Mesenchymal stem cell (in vitro differentiated cells and primary cell): ENCODE results near the gene KIFC3.
A peak's percentile ranks its signal among the peaks of the same experiment; 100 is the strongest.

Source experiments
- DNase-seq: peaks from one replicate; pipeline ENCODE4 v3.0.0-alpha.2; 2013
- H2AFZ ChIP-seq: one replicate; pipeline ENCODE4 v1.6.1; 2013; ENCODE audit warnings: low read depth, mild to moderate bottlenecking, control low read depth, inconsistent platforms, low read length, moderate library complexity
- H2AK5ac ChIP-seq: 2 replicates; pipeline ENCODE4 v1.6.1; 2013; ENCODE audit warnings: low read length, moderate library complexity, mild to moderate bottlenecking, inconsistent platforms; ENCODE audit not compliant: severe bottlenecking
- H2BK120ac ChIP-seq: one replicate; pipeline ENCODE4 v1.6.1; 2013; ENCODE audit warnings: low read depth, mild to moderate bottlenecking, inconsistent platforms, low read length, moderate library complexity
- H2BK12ac ChIP-seq, 2 experiments: one replicate each; pipeline ENCODE4 v1.6.1; 2013; ENCODE audit warnings: inconsistent platforms in 2 of 2, low read length in 2 of 2, mild to moderate bottlenecking in 2 of 2, moderate library complexity in 2 of 2, control low read depth in 1 of 2
- H2BK15ac ChIP-seq: one replicate; pipeline ENCODE4 v1.6.1; 2013; ENCODE audit warnings: mild to moderate bottlenecking, low read depth, inconsistent platforms; ENCODE audit not compliant: poor library complexity, severe bottlenecking
- H2BK5ac ChIP-seq: 2 replicates; pipeline ENCODE4 v1.6.1; 2013; ENCODE audit warnings: low read depth, mild to moderate bottlenecking, low read length, control low read depth, inconsistent platforms; ENCODE audit not compliant: poor library complexity, severe bottlenecking
- H3K14ac ChIP-seq, 2 experiments: one replicate each; pipeline ENCODE4 v1.6.1; 2013; ENCODE audit warnings: inconsistent platforms in 2 of 2, low read length in 2 of 2, control low read depth in 1 of 2, mild to moderate bottlenecking in 1 of 2, moderate library complexity in 1 of 2
- H3K18ac ChIP-seq, 2 experiments: one replicate each; pipeline ENCODE4 v1.6.1; 2013; ENCODE audit warnings: inconsistent platforms in 2 of 2, low read length in 2 of 2, control low read depth in 1 of 2, low read depth in 1 of 2, mild to moderate bottlenecking in 1 of 2
- H3K23ac ChIP-seq, 2 experiments: one replicate each; pipeline ENCODE4 v1.6.1; 2013; ENCODE audit warnings: inconsistent platforms in 2 of 2, low read length in 2 of 2, mild to moderate bottlenecking in 2 of 2, moderate library complexity in 2 of 2, control low read depth in 1 of 2
- H3K27ac ChIP-seq: 2 replicates; pipeline ENCODE4 v1.5.1; 2013; ENCODE audit warnings: mild to moderate bottlenecking, moderate library complexity, low read length, control low read depth, inconsistent platforms; ENCODE audit not compliant: poor library complexity, severe bottlenecking
- H3K27me3 ChIP-seq, 2 experiments: 2 replicates each; pipeline versions ENCODE4 v1.6.1 to v1.7.0; 2013; ENCODE audit warnings: low read length in 2 of 2, mild to moderate bottlenecking in 2 of 2, moderate library complexity in 2 of 2, control low read depth in 1 of 2, inconsistent platforms in 1 of 2; ENCODE audit not compliant: control insufficient read depth in 1 of 2, insufficient read depth in 1 of 2
- H3K36me3 ChIP-seq, 2 experiments: 2 replicates each; pipeline versions ENCODE4 v1.6.1 to v1.7.0; 2013; ENCODE audit warnings: low read length in 2 of 2, control low read depth in 1 of 2, inconsistent platforms in 1 of 2, low read depth in 1 of 2, mild to moderate bottlenecking in 1 of 2; ENCODE audit not compliant: insufficient read depth in 2 of 2, control insufficient read depth in 1 of 2
- H3K4ac ChIP-seq, 2 experiments: one replicate each; pipeline ENCODE4 v1.6.1; 2013; ENCODE audit warnings: inconsistent platforms in 2 of 2, low read length in 2 of 2, mild to moderate bottlenecking in 2 of 2, moderate library complexity in 2 of 2, control low read depth in 1 of 2, low read depth in 1 of 2
- H3K4me1 ChIP-seq: 2 replicates; pipeline ENCODE4 v1.6.1; 2013; ENCODE audit warnings: low read depth, low read length, control low read depth; ENCODE audit not compliant: control insufficient read depth, insufficient read depth
- H3K4me2 ChIP-seq: 2 replicates; pipeline ENCODE4 v1.6.1; 2013; ENCODE audit warnings: low read length, mild to moderate bottlenecking, inconsistent platforms; ENCODE audit not compliant: poor library complexity, severe bottlenecking
- H3K4me3 ChIP-seq, 2 experiments: 2 replicates each; pipeline versions ENCODE4 v1.5.1 to v1.7.0; 2013; ENCODE audit warnings: low read length in 2 of 2, mild to moderate bottlenecking in 2 of 2, control low read depth in 1 of 2, low read depth in 1 of 2; ENCODE audit not compliant: insufficient read depth in 1 of 2
- H3K79me1 ChIP-seq: replicated peaks from 2 replicates; pipeline ENCODE4 v1.6.1; 2013; ENCODE audit warnings: mild to moderate bottlenecking, control low read depth, low read length, inconsistent platforms; ENCODE audit not compliant: poor library complexity, severe bottlenecking
- H3K9ac ChIP-seq: 2 replicates; pipeline ENCODE4 v1.7.0; 2013; ENCODE audit warnings: mild to moderate bottlenecking, low read length, moderate library complexity
- H3K9me3 ChIP-seq: 2 replicates; pipeline ENCODE4 v1.7.0; 2013; ENCODE audit warnings: mild to moderate bottlenecking, low read length; ENCODE audit not compliant: control insufficient read depth
- H4K8ac ChIP-seq: one replicate; pipeline ENCODE4 v1.6.1; 2013; ENCODE audit warnings: inconsistent platforms, mild to moderate bottlenecking, low read length, moderate library complexity
- H4K91ac ChIP-seq: one replicate; pipeline ENCODE4 v1.6.1; 2013; ENCODE audit warnings: mild to moderate bottlenecking, low read length, inconsistent platforms
- WGBS: methylation state at CpG from one replicate; pipeline ENCODE4 v1.1.7; 2013; ENCODE audit warnings: mixed read lengths; 5-methylcytosine and 5-hydroxymethylcytosine counted together

KIFC3 gene

DNA sequence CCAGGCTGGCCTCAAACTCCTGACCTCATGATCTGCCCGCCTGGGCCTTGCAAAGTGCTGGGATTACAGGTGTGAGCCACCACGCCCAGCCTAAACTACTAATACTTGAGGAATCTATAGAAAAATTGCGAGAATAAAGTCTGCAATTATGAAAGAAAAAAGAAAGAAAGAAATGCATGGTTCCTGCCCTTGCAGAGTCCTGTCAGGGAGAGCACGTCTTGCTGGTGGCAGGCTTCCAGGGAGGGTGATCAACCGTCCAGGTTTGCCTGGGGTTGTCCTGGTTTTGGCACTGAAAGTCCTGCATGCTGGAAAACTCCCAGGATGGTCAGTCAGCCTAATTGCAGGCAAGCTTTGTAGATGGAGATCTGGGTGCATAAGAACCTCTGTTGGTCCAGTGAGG is 21.5 kb upstream of the KIFC3 start:
- Histone ChIP-seq H3K9ac (no peak overlapping the region), H3K4me3 (no peak overlapping the region), H3K27me3 (peaks cover 0 to 56% of the 10 kb centered on the region in 2 experiments), H3K4me1 (peaks cover 23% of the 10 kb centered on the region), H2BK15ac (no peak overlapping the region), H4K91ac (no peak overlapping the region), H3K14ac (no peak overlapping the region), H3K23ac (no peak overlapping the region), H2AFZ (no peak overlapping the region), H3K4me2 (no peak overlapping the region), H2BK12ac (no peak overlapping the region), H2BK5ac (no peak overlapping the region), H4K8ac (no peak overlapping the region), H2BK120ac (no peak overlapping the region), H3K4ac (no peak overlapping the region), H3K27ac (no peak overlapping the region), H3K79me1 (peaks cover 13% of the 10 kb centered on the region), H2AK5ac (no peak overlapping the region), H3K9me3 (no peaks in the 10 kb centered on the region), H3K36me3 (peaks cover 0 to 5% of the 10 kb centered on the region in 2 experiments), H3K18ac (no peak overlapping the region)
- WGBS: 76% methylated on average over 3 of the region's 5 CpGs
- DNase-seq: no peak

DNA sequence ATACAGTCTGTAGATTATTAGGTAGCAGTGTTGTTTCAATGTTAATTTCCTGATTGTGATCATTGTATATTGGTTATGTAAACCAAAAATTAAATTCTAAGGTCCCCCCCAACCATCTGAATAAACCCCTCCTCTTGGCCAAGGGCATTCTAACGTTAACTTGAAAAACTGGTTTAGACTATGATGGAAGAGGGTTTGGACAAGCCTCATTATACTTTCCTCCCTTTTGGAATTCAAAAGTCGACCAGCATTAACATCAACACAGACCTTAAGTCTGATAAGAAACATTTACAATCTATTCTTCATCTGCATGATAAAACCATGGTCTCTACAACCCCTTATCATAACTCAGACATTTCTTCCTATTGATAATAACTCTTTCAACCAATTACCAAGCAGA is 20.6 kb upstream of the KIFC3 start:
- Histone ChIP-seq H4K8ac (no peak overlapping the region), H3K4me1 (peaks cover 20% of the 10 kb centered on the region), H3K18ac (no peak overlapping the region), H2AK5ac (no peak overlapping the region), H2BK15ac (no peak overlapping the region), H3K4ac (no peak overlapping the region), H3K4me3 (no peak overlapping the region), H2BK5ac (no peak overlapping the region), H3K9me3 (no peaks in the 10 kb centered on the region), H2AFZ (no peak overlapping the region), H3K23ac (no peak overlapping the region), H3K79me1 (peaks cover 6% of the 10 kb centered on the region), H4K91ac (no peak overlapping the region), H2BK120ac (no peak overlapping the region), H3K9ac (no peak overlapping the region), H3K36me3 (no peaks in the 10 kb centered on the region), H2BK12ac (no peak overlapping the region), H3K4me2 (no peak overlapping the region), H3K27me3 (peaks cover 0 to 51% of the 10 kb centered on the region in 2 experiments), H3K27ac (no peak overlapping the region), H3K14ac (no peak overlapping the region)
- DNase-seq: no peak
- 88% methylated on average over 2 of the region's 2 CpGs for WGBS

DNA sequence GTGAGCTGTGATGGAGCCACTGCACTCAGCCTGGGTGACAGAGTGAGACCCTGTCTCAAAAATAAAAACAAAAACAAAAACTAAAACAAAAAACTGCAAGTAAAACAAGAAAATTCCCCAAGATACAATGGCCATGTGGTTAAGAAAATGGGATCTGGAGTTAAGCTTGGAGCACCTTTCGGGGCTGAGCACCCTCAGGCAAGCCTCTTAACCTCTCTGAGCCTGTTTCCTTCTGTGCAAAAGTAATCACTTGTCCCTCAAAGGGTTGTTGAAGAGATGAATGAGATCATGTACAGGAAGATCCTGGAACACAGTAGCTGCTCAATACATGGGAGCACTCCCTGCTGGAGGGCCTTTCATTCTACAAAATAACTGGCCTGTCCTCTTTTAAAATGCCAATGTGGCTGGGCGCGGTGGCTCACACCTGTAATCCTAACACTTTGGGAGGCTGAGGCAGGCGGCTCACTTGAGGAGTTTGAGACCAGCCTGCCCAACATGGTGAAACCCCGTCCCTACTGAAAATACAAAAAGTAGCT is 19.8 kb upstream of the KIFC3 start:
- H2BK5ac ChIP-seq: no peak overlapping the region

DNA sequence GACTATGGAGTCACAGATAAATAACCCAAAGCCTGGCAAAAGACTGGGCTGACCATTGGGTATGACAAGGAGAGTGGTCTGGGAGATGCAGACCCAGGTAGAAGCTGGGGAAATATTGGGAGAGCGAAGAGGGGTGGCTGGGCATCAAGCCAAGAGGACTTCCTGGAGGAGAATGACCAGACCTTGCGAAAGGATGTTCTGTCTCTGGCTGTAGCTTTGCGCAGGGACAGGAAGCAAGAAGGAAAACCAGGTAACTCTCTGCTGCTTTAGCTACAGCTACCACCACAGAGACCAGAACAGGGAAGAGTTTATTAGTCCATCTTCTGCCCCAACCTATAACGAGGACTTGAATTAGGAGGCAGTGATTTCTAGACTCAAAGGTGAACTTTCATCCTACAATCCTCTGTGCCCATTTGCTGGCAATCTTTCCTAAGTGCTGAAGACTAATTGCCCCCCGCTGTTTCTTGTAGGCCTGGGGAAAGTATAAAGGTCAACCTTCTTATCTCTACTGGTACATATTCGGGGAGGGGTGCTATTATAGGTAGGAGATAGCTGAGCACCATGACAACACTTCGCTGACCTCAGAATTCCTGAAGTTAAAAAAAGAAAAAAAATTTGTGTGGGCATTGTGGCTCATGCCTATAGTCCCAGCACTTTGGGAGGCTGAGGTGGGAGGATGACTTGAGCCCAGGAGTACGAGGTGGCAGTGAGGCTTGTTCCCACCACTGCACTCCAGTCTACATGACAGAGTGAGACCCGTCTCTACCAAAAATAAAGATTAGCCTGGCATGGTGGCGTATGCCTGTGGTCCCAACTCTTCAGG is 19.1 kb upstream of the KIFC3 start:
- Histone ChIP-seq H3K9me3 (no peaks in the 10 kb centered on the region), H2BK12ac (no peak overlapping the region), H2BK15ac (no peak overlapping the region), H3K4me2 (no peak overlapping the region), H3K14ac (no peak overlapping the region), H3K18ac (no peak overlapping the region), H3K9ac (no peak overlapping the region), H4K91ac (no peak overlapping the region), H3K79me1 (peaks cover 1% of the 10 kb centered on the region), H4K8ac (no peak overlapping the region), H3K36me3 (no peaks in the 10 kb centered on the region), H2AK5ac (peak overlapping the region; percentile 61), H2BK120ac (no peak overlapping the region), H3K27me3 (peaks cover 0 to 36% of the 10 kb centered on the region in 2 experiments), H3K4me1 (peaks cover 16% of the 10 kb centered on the region), H3K4me3 (no peak overlapping the region), H3K23ac (no peak overlapping the region), H2AFZ (no peak overlapping the region), H3K27ac (no peak overlapping the region), H3K4ac (no peak overlapping the region), H2BK5ac (no peak overlapping the region)
- DNase-seq: no peak
- 81% methylated on average over 8 of the region's 10 CpGs for WGBS

More for the DNA sequence above, 19.8 kb upstream of the KIFC3 start:
- Histone ChIP-seq H4K91ac (no peak overlapping the region), H3K4me3 (no peak overlapping the region), H3K27ac (no peak overlapping the region), H3K27me3 (peaks cover 0 to 43% of the 10 kb centered on the region in 2 experiments), H3K14ac (no peak overlapping the region), H3K23ac (no peak overlapping the region), H2BK15ac (no peak overlapping the region), H3K18ac (no peak overlapping the region), H2BK12ac (no peak overlapping the region), H3K4me2 (no peak overlapping the region), H2AK5ac (no peak overlapping the region), H3K4ac (no peak overlapping the region), H3K4me1 (peaks cover 15% of the 10 kb centered on the region), H3K36me3 (no peaks in the 10 kb centered on the region), H3K79me1 (peaks cover 1% of the 10 kb centered on the region), H3K9ac (no peak overlapping the region), H4K8ac (no peak overlapping the region), H2AFZ (no peak overlapping the region), H3K9me3 (no peaks in the 10 kb centered on the region), H2BK120ac (no peak overlapping the region)
- no peak for DNase-seq
- 91% methylated on average over 5 of the region's 5 CpGs for WGBS
